ENCODE results near the gene ARHGAP26. TPM values are rescaled to one million over a fixed set of nuclear protein-coding genes. Genes with fewer than 3 reads are reported as not detected.

The ARHGAP26 gene
- total RNA-seq, 4 donors from 2014 or later: 11.0 to 23.3 (median 14.3) TPM

DNA sequence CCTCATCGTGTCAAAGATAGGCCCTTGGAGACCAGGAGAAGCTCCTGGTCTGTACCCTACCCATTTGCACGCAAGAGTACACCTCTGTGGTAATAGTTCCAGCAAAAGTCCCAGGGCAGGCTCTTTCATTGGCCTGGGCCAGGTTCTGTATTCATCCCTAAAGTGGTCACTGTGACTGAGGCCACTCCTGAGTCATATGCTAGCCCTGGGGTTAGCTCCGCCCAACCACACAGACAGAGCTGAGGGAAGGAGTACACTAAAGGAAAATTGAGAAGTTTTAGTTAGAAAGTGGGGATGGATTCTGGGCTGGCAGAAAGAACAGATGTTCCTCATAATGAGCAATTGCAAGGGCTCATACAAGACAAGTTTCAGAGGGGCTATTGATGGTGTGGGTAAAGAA is 206.7 kb downstream of the ARHGAP26 start:
- intact Hi-C loops (cut with DNase I; ENCODE audit: low total_unique reads): no loop called here
- H3K4me3 ChIP-seq (ENCODE audit: low read depth, poor library complexity, severe bottlenecking): no peak overlapping the region
- TF ChIP-seq, protein P1, sequence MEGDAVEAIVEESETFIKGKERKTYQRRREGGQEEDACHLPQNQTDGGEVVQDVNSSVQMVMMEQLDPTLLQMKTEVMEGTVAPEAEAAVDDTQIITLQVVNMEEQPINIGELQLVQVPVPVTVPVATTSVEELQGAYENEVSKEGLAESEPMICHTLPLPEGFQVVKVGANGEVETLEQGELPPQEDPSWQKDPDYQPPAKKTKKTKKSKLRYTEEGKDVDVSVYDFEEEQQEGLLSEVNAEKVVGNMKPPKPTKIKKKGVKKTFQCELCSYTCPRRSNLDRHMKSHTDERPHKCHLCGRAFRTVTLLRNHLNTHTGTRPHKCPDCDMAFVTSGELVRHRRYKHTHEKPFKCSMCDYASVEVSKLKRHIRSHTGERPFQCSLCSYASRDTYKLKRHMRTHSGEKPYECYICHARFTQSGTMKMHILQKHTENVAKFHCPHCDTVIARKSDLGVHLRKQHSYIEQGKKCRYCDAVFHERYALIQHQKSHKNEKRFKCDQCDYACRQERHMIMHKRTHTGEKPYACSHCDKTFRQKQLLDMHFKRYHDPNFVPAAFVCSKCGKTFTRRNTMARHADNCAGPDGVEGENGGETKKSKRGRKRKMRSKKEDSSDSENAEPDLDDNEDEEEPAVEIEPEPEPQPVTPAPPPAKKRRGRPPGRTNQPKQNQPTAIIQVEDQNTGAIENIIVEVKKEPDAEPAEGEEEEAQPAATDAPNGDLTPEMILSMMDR (IDR thresholded peaks at IDR 0.05): no peak
- no peak for TF ChIP-seq POLR2A (IDR thresholded peaks at IDR 0.05)
- DNase-seq (ENCODE audit: low spot score in 2 of 2): no peak
- 96% methylated on average over 3 of the region's 3 CpGs for WGBS, 2 donors

DNA sequence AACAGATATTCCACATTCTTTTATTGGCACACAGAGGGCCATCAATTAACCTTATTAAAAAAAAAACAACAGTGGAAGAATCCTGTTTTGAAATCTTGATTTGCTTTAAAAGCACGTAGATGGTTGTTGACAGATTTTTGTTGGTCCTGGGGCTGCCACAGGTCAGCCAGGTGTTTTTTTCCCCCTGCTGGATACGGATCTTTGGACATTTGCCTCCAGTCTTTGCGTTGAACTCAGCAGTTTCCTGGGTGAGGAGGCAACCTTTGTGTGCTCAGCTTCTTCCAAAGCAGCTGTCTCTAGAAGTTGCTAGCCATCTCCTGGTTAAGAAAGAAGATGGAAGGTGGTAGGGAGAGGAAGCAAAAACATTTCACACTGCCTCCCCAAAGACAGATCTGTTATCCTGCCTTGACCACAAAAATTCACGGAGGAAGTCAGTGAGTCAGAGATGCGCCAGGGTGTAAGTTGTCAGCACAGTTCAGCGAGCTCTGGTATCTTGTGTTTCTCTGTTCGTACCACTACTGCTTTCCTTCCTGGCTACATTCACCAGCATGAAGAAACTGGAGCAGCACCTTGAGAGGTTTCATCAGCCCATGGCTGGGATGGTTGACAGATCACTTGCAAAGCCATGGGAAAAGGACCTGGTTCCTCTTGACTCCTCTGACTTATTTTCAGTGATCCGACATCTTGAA is 207.3 kb downstream of the ARHGAP26 start:
- no peak for DNase-seq (ENCODE audit: low spot score in 2 of 2)
- 73 to 77% methylated on average over 8 of the region's 8 CpGs for WGBS, 2 donors
- no peak overlapping the region for H3K4me3 ChIP-seq (ENCODE audit: low read depth, poor library complexity, severe bottlenecking)
- TF ChIP-seq, protein P1 (IDR thresholded peaks at IDR 0.05): no peak
- TF ChIP-seq POLR2A (IDR thresholded peaks at IDR 0.05): no peak
- intact Hi-C loops (cut with DNase I; ENCODE audit: low total_unique reads): no loop called here

DNA sequence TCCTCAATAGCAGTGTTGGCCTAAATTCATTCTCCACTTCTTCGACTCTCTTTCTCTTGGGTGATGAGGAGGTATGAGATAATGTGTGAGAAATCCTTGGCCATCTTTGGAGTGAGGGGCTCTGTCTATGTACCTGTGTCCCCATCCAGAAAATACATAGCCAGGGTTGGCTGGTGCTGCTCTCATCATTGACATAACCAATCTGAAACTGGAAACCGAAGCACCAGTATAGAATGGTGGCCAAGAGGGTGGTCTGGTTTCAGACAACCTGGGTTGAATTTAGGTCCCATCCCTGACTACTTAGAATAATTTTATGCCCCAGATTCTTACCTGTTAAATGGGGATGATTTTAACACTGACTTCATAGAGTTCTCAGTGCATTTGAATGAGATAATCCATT is 208.1 kb downstream of the ARHGAP26 start:
- no peak for TF ChIP-seq POLR2A (IDR thresholded peaks at IDR 0.05)
- TF ChIP-seq, protein P1 (IDR thresholded peaks at IDR 0.05): no peak
- 91 to 100% methylated on average over 2 of the region's 2 CpGs for WGBS, 2 donors
- intact Hi-C loops (cut with DNase I; ENCODE audit: low total_unique reads): no loop called here
- no peak for DNase-seq (ENCODE audit: low spot score in 2 of 2)
- no peak overlapping the region for H3K4me3 ChIP-seq (ENCODE audit: low read depth, poor library complexity, severe bottlenecking)

DNA sequence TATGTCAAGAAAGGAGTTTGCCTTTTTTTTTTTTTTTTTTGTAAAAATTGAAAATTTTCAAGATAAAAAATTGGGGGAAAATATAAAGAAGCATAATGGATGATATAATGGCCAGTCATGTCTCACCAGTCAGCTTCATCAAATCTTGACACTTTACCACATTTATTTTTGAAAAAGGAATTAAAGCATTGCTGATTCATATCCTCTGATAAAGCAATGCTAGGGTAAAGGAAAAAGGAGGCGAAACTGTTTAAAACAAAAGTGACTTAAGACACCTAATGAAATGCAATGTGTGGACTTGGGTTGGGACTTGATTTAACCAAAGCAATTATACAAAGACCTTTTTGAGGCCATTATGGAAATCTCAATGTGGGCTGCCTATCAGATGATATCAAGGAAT is 208.5 kb downstream of the ARHGAP26 start:
- WGBS, 2 donors: 88 to 89% methylated on average over 1 of the region's 1 CpG
- intact Hi-C loops (cut with DNase I; ENCODE audit: low total_unique reads): no loop called here

DNA sequence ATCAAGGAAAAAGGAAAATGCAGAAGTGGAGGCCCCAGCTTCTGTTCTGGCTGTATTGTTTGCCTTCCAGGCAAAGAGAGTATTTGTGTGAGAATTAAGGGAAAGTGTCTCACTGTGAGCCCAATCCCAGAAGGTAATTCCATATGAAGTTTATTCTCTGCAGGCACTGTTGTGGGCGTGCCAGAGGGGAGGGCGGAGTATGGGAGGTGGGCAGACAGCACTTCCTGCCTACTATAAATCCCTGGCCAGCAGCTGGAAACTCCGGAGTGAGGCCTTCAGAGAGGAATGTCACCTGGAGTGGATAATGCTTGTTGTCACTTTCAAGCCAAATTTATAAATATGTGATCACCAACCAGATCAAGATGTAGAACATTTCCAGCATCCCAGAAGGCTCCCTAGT is 209.5 kb downstream of the ARHGAP26 start:
- intact Hi-C loops (cut with DNase I; ENCODE audit: low total_unique reads): no loop called here
- DNase-seq (ENCODE audit: low spot score in 2 of 2): no peak
- TF ChIP-seq POLR2A (IDR thresholded peaks at IDR 0.05): no peak
- TF ChIP-seq, protein P1 (IDR thresholded peaks at IDR 0.05): no peak
- 53 to 64% methylated on average over 3 of the region's 3 CpGs for WGBS, 2 donors
- no peak overlapping the region for H3K4me3 ChIP-seq (ENCODE audit: low read depth, poor library complexity, severe bottlenecking)

More for the DNA sequence above, 208.5 kb downstream of the ARHGAP26 start:
- no peak for TF ChIP-seq POLR2A (IDR thresholded peaks at IDR 0.05)
- TF ChIP-seq, protein P1 (IDR thresholded peaks at IDR 0.05): no peak
- no peak for DNase-seq (ENCODE audit: low spot score in 2 of 2)
- H3K4me3 ChIP-seq (ENCODE audit: low read depth, poor library complexity, severe bottlenecking): no peak overlapping the region

DNA sequence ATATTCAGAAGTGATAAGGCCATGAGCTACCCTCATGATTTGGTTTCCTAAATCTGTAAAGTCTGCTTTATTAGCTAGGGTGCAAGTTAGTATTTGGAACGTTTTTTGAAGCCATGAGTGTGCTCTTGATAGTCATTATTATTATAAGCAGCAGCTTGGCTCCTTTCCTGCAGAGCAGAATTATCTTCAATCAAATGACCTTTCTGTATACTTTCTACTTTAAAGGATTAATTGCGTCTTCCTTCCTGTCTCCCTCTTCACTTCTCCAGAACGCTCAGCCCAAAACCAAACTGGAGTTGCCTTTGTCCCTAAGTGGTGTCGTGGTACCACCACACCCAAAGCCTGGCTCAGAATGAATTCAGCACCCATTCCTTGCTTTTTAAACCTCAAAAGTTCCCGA is 211.3 kb downstream of the ARHGAP26 start:
- no peak overlapping the region for H3K4me3 ChIP-seq (ENCODE audit: low read depth, poor library complexity, severe bottlenecking)
- DNase-seq (ENCODE audit: low spot score in 2 of 2): no peak
- intact Hi-C loops (cut with DNase I; ENCODE audit: low total_unique reads): no loop called here
- WGBS, 2 donors: 10 to 16% methylated on average over 5 of the region's 5 CpGs
- TF ChIP-seq, protein P1 (IDR thresholded peaks at IDR 0.05): no peak
- no peak for TF ChIP-seq POLR2A (IDR thresholded peaks at IDR 0.05)

All from lower leg skin (tissue), 4 donors.